HCT116 (cell line): Measurements from ENCODE around the gene TLL2. TPM values are rescaled to one million over a fixed set of nuclear protein-coding genes. Genes with fewer than 3 reads are reported as not detected.
A peak's percentile ranks its signal among the peaks of the same experiment; 100 is the strongest.

ENCODE experiments used
- ATAC-seq: fragments of 200-7000 bp; cut with Tn5 transposase; 2 replicates; pipeline ENCODE4 v1.9.1; 2020; ENCODE audit warnings: mild to moderate bottlenecking, moderate library complexity
- BruUV-seq: library from RNA; stranded (reverse); fragments of 400-500 nt; replicated peaks from 2 replicates; lab custom pipeline; 2021; lab: Mats Ljungman, UMichigan
- CTCF ChIA-PET: fragments of 300-600 bp; sonication (Branson Sonifier 250); formaldehyde crosslinking; loops from one replicate; lab custom pipeline; 2021; ENCODE audit warnings: antibody characterized with exemption; lab: Charles Lee
- POLR2A ChIA-PET: fragments of 300-600, 350-600 bp; sonication (Branson Sonifier 250); formaldehyde crosslinking; loops from one replicate; lab custom pipeline; 2021; ENCODE audit warnings: antibody characterized with exemption; lab: Charles Lee
- RAD21 ChIA-PET, 2 experiments: fragments of 300-600 bp; sonication (Branson Sonifier 250); formaldehyde crosslinking; loops; one replicate each; lab custom pipeline; 2023; ENCODE audit warnings: low total read pairs in 2 of 2; ENCODE audit not compliant: uncharacterized antibody in 2 of 2, unreplicated experiment in 2 of 2, low non-redundant PET in 1 of 2; lab: Charles Lee
- DNase-seq: peaks from one replicate; pipeline ENCODE4 v3.0.0-alpha.2; 2010; ENCODE audit warnings: low read depth, low spot score
- H2AFZ ChIP-seq: fragments of 200-600 bp; shearing (Covaris generic), sonication (generic); 2 replicates; pipeline ENCODE4 v1.6.1; 2017; ENCODE audit warnings: low read depth, mixed run types, mixed read lengths, antibody characterized with exemption, low read length; ENCODE audit not compliant: poor library complexity, severe bottlenecking
- H3K27ac ChIP-seq: 2 replicates; pipeline ENCODE4 v1.5.1; 2012; ENCODE audit warnings: low read depth, low read length
- H3K27me3 ChIP-seq: fragments of 200-600 bp; sonication (generic); 2 replicates; pipeline ENCODE4 v1.6.1; 2016; ENCODE audit warnings: mixed run types, low read length, mixed read lengths; ENCODE audit not compliant: insufficient read depth
- H3K36me3 ChIP-seq, 2 experiments: fragments of 200-500 bp in 1 of 2; fragments of 200-600 bp in 1 of 2; sonication (Bioruptor generic) in 1 of 2; sonication (generic) in 1 of 2; 2 replicates each; pipeline versions ENCODE4 v1.5.1 to v1.6.1; 2014 to 2016; ENCODE audit warnings: low read length in 2 of 2, inconsistent platforms in 1 of 2, mixed read lengths in 1 of 2, mixed run types in 1 of 2; ENCODE audit not compliant: insufficient read depth in 2 of 2, control insufficient read depth in 1 of 2
- H3K4me1 ChIP-seq, 2 experiments: fragments of 200-600 bp in 1 of 2; sonication (generic) in 1 of 2; 2 replicates each; pipeline versions ENCODE4 v1.5.1 to v1.6.1; 2012 to 2017; ENCODE audit warnings: low read length in 2 of 2, inconsistent platforms in 1 of 2, mild to moderate bottlenecking in 1 of 2, mixed read lengths in 1 of 2, mixed run types in 1 of 2, moderate library complexity in 1 of 2; ENCODE audit not compliant: insufficient read depth in 2 of 2, control insufficient read depth in 1 of 2
- H3K4me2 ChIP-seq: fragments of 200-600 bp; sonication (generic); 2 replicates; pipeline ENCODE4 v1.6.1; 2017; ENCODE audit warnings: mixed run types, low read length, mixed read lengths
- H3K4me3 ChIP-seq, 2 experiments: fragments of 200-600 bp in 1 of 2; sonication (generic) in 1 of 2; replicated peaks in 1 of 2; 2 replicates each; pipeline ENCODE4 v1.5.1; 2011 to 2016; ENCODE audit warnings: low read length in 2 of 2, control low read depth in 1 of 2, low read depth in 1 of 2, mild to moderate bottlenecking in 1 of 2, mixed read lengths in 1 of 2, mixed run types in 1 of 2
- H3K79me2 ChIP-seq: fragments of 200-600 bp; sonication (generic); 2 replicates; pipeline ENCODE4 v1.6.1; 2017; ENCODE audit warnings: mild to moderate bottlenecking, mixed run types, low read length, moderate library complexity, mixed read lengths; ENCODE audit not compliant: insufficient read depth
- H3K9ac ChIP-seq: fragments of 200-600 bp; sonication (generic); 2 replicates; pipeline ENCODE4 v1.6.1; 2016; ENCODE audit warnings: low read length, mixed read lengths
- H3K9me2 ChIP-seq: fragments of 200-600 bp; sonication (generic), shearing (Covaris generic); 2 replicates; pipeline ENCODE4 v1.6.1; 2017; ENCODE audit warnings: mixed run types, mild to moderate bottlenecking, moderate library complexity; ENCODE audit not compliant: insufficient read depth
- H3K9me3 ChIP-seq, 2 experiments: fragments of 200-500 bp in 1 of 2; fragments of 200-600 bp in 1 of 2; sonication (Bioruptor generic) in 1 of 2; sonication (generic) in 1 of 2; 2 replicates each; pipeline ENCODE4 v1.6.1; 2014 to 2017; ENCODE audit warnings: low read length in 2 of 2, mixed read lengths in 2 of 2, inconsistent platforms in 1 of 2, low read depth in 1 of 2, mild to moderate bottlenecking in 1 of 2, mixed run types in 1 of 2, moderate library complexity in 1 of 2; ENCODE audit not compliant: control insufficient read depth in 1 of 2, insufficient read depth in 1 of 2
- H4K20me1 ChIP-seq: fragments of 200-600 bp; sonication (generic), shearing (Covaris generic); 2 replicates; pipeline ENCODE4 v1.6.1; 2017; ENCODE audit warnings: mixed run types, mild to moderate bottlenecking, moderate library complexity; ENCODE audit not compliant: insufficient read depth
- CBX3 ChIP-seq: IDR thresholded peaks from 2 replicates; pipeline ENCODE4 v1.6.1; 2012; ENCODE audit warnings: low read depth
- CEBPB ChIP-seq: IDR thresholded peaks from 2 replicates; pipeline ENCODE4 v1.6.1; 2012; ENCODE audit warnings: low read depth
- CTCF ChIP-seq, 3 experiments: fragments of 200-600 bp in 1 of 3; sonication (generic) in 1 of 3; IDR thresholded peaks in 2 of 3; conservative IDR thresholded peaks in 1 of 3; 2 replicates each; pipeline ENCODE4 v1.5.1; 2012 to 2017; ENCODE audit warnings: low read depth in 2 of 3, low read length in 2 of 3, antibody characterized with exemption in 1 of 3, borderline replicate concordance in 1 of 3, control low read depth in 1 of 3, mild to moderate bottlenecking in 1 of 3, mixed read lengths in 1 of 3, mixed run types in 1 of 3, moderate library complexity in 1 of 3; ENCODE audit not compliant: insufficient read depth in 1 of 3
- EGR1 ChIP-seq: IDR thresholded peaks from 2 replicates; pipeline ENCODE4 v1.6.1; 2012; ENCODE audit warnings: low read depth
- FOSL1 ChIP-seq: IDR thresholded peaks from 2 replicates; pipeline ENCODE4 v1.6.1; 2012; ENCODE audit warnings: low read depth
- POLR2A ChIP-seq: IDR thresholded peaks from 2 replicates; pipeline ENCODE4 v1.7.0; 2011; ENCODE audit warnings: borderline replicate concordance; ENCODE audit not compliant: insufficient read depth, insufficient read length; ENCODE audit errors: extremely low read depth
- RAD21 ChIP-seq: IDR thresholded peaks from 2 replicates; pipeline ENCODE4 v1.6.1; 2012; ENCODE audit warnings: low read depth, mild to moderate bottlenecking
- intact Hi-C: fragments of 100-400 bp; cut with micrococcal nuclease; formaldehyde crosslinking; loops from 2 replicates; pipeline ENCODE4 v1.10.0; 2022
- total RNA-seq: library from RNA; stranded (reverse); gene quantifications from one replicate; pipeline ENCODE4 v1.2.1, GENCODE V29; 2021; ENCODE audit not compliant: unreplicated experiment
- TF ChIP-seq, protein P1 (sequence below): IDR thresholded peaks from 2 replicates; pipeline ENCODE4 v1.6.1; 2012

Gene TLL2
- total RNA-seq, 1 experiment from 2014 or later: 1.3 TPM

DNA sequence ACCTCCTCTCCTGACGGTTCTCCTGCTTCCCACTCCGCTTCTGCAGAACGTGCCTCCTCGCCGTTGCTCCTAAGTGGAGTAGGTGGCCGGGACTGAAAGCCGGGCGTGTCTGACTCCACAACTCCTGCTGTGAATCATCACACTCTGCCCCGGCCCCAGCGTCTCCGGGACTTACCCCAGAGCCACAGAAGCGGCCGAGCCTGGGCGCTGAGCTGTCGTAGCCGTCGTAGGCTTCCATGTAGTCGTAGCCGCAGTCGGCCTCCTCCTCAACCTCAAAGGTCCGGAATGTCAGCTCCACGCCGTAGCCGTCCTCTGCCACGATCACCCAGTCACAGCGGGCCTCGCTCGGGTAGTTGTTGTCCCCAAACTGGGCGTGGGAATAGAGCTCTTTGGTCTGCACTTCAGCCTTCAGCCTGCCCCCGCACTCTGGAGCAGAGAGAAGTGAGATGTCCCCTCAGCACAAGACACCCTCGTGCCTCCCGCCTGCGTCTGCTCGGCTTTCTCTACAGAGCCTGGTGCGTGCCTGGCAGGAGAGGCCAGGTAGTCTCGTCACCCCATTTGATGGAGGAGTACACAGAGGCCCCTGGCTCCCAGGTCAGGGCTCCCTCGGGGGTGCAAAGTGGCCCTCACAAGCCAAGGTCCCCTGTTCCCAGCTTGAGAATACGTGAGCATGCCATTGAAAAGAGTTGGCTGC, 143.7 kb downstream of the TLL2 start:
- POLR2A ChIA-PET: no interaction called here
- no peaks in the 10 kb centered on the region for H3K79me2 ChIP-seq
- no peaks in the 10 kb centered on the region for H4K20me1 ChIP-seq
- no peak overlapping the region for H3K27ac ChIP-seq
- peaks cover 0 to 18% of the 10 kb centered on the region in 2 experiments; a peak in 3 of 4 replicates for H3K4me1 ChIP-seq
- no TSS peak for BruUV-seq
- H2AFZ ChIP-seq: peak overlapping the region; percentile 89
- RAD21 ChIA-PET: interaction anchor here in 1 of 2 experiments (0.6 kb wide), 1 partner anchor 140 kb away, joined by 4 read pairs; no protein-coding TSS in a partner anchor
- DNase-seq: no peak
- no peak overlapping the region for H3K9ac ChIP-seq
- peak; percentile 39 for ATAC-seq
- H3K27me3 ChIP-seq: no peaks in the 10 kb centered on the region
- no peaks in the 10 kb centered on the region for H3K36me3 ChIP-seq
- no peaks in the 10 kb centered on the region for H3K9me3 ChIP-seq
- peak overlapping the region; percentile 30 for H3K4me2 ChIP-seq
- no peak overlapping the region for H3K4me3 ChIP-seq
- no peaks in the 10 kb centered on the region for H3K9me2 ChIP-seq
- CTCF ChIA-PET: interaction anchor here (0.8 to 2.5 kb wide), 12 partner anchors 9 to 656 kb away, joined by 3 to 15 read pairs (median 4); partner anchors contain the start of gene TLL2
- TF ChIP-seq CBX3: no peak
- intact Hi-C loops: loop anchor here (10.0 kb wide), 1 partner anchor 275 kb away; no protein-coding TSS in a partner anchor

DNA sequence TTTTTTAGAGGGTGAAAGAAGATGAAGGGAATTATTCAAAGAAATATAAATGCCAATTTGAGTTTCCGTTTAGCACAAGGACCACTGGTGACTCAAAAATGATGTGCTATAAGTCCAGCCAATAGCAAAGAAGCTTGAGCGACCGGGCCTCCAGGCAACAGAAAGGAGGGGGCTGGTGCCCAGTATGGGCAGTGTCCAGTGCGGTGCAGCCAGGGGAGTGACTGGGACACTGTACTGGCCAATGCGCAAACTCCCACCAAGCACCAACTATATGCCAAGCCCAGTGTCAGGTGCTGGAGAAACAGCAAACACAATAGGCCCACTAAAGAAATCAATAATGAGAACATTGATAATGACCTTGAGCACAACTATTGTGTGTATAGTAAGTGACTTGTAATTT, 144.8 kb downstream of the TLL2 start:
- peaks cover 0 to 12% of the 10 kb centered on the region in 2 experiments; a peak in 2 of 4 replicates for H3K4me1 ChIP-seq
- BruUV-seq: no TSS peak
- no peaks in the 10 kb centered on the region for H3K27me3 ChIP-seq
- no peaks in the 10 kb centered on the region for H3K9me2 ChIP-seq
- H3K36me3 ChIP-seq: no peaks in the 10 kb centered on the region
- TF ChIP-seq CTCF (IDR thresholded peaks at IDR 0.05 in 2 of 3, conservative IDR thresholded peaks at IDR 0.05 in 1 of 3; ENCODE audit: borderline replicate concordance in 1 of 3, insufficient read depth in 1 of 3, low read depth in 2 of 3, low read length in 2 of 3) (no peak), FOSL1 (no peak), EGR1 (no peak), RAD21 (no peak), CEBPB (no peak), POLR2A (no peak), CBX3 (no peak)
- TF ChIP-seq, protein P1, sequence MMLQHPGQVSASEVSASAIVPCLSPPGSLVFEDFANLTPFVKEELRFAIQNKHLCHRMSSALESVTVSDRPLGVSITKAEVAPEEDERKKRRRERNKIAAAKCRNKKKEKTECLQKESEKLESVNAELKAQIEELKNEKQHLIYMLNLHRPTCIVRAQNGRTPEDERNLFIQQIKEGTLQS: no peak
- H3K9me3 ChIP-seq: no peaks in the 10 kb centered on the region
- ChIA-PET POLR2A (no interaction called here), RAD21 (interaction anchor here in 1 of 2 experiments (0.7 kb wide), 1 partner anchor 748 kb away, joined by 4 read pairs; no protein-coding TSS in a partner anchor), CTCF (no interaction called here)
- no peak overlapping the region for H3K4me3 ChIP-seq
- H3K79me2 ChIP-seq: no peaks in the 10 kb centered on the region
- no peak overlapping the region for H3K9ac ChIP-seq
- no peaks in the 10 kb centered on the region for H4K20me1 ChIP-seq
- no peak overlapping the region for H3K4me2 ChIP-seq
- no peak for ATAC-seq
- no peak overlapping the region for H2AFZ ChIP-seq
- no peak for DNase-seq
- intact Hi-C loops: no loop called here
- no peak overlapping the region for H3K27ac ChIP-seq
